Stimulated activated CD4-positive, alpha-beta T cell treated with anti-CD3 and anti-CD28 coated beads, Interleukin-4, amount 100 ng/mL, for 24 hours (primary cell): Measurements from ENCODE around the gene GABRD.
"Not testable (repeated sequence)": the region's sequence is repeated elsewhere in the genome, so short reads cannot be mapped to it uniquely, and the experiment has no call there.

Source experiments
- DNase-seq: peaks from one replicate; pipeline ENCODE4 v3.0.0-alpha.2; 2020

GABRD gene, protein sequence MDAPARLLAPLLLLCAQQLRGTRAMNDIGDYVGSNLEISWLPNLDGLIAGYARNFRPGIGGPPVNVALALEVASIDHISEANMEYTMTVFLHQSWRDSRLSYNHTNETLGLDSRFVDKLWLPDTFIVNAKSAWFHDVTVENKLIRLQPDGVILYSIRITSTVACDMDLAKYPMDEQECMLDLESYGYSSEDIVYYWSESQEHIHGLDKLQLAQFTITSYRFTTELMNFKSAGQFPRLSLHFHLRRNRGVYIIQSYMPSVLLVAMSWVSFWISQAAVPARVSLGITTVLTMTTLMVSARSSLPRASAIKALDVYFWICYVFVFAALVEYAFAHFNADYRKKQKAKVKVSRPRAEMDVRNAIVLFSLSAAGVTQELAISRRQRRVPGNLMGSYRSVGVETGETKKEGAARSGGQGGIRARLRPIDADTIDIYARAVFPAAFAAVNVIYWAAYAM

GRCh38 chr1:2019172-2019543, at the start of gene GABRD:
GABRD (plus strand) TSS chr1:2019345; CDS start chr1:2019424, 79 bp downstream.
- DNase-seq: no peak

DNA sequence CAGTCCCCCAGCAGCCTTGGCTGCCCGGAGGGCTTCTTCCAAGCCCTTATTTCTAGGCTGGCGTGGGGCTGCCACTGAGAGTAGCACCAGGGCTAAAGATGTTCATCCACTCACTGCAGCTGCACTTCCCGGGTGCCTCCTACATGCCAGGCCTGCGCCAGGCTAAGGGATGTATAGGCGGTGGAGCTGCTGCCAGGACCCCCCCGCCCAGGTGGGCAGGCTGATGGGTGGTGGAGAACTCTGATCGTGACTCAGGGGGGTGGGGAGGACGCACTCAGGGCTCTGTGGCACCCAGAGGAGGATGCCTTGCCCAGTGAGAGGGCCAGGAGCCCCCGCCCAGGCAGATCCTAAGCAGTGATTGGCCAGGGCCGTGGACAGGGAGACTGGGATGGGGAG, 49.6 kb upstream of the GABRD start:
- DNase-seq: no peak

DNA sequence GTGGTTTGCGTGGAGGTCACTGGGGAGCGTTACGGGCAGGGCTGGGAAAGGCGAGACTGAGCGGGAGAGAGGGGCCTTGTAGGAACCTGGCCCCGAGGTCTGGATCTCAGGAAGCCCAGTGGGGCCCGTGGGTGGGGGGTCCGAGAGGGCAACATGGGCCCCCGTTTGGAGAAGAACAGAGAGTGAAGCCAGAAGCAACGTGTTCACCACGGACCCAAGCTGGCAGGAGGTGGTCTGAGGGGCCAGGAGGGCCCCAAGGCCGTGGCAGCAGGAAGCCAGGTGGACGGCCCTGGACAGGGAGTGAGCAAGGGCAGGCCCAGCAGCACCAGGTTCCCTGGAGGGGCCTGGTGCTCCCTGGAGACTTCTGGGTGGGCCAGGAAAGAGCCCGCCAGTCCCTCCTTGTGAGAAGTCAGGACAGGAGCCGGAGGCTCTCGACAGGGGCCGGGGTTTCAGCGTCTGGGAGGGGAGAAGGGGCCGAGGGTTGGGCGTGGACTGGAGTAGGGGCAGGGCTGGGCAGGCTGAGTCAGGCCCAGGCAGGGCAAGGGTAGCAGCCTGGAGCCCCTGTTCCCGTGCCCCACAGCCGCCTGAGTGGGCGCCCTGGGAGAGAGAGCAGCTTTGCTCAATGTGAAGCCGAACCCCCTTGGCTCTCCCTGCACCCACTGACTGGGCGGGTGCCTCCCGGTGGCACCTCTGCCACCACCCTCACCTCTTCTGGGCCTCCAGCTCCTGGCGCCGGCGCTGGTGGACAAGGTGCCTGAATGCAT, 49.0 kb upstream of the GABRD start:
- DNase-seq: no peak

- no peak for DNase-seq
These were observed 48.1 kb upstream of the GABRD start for GRCh38 chr1:1971017-1971416.

DNA sequence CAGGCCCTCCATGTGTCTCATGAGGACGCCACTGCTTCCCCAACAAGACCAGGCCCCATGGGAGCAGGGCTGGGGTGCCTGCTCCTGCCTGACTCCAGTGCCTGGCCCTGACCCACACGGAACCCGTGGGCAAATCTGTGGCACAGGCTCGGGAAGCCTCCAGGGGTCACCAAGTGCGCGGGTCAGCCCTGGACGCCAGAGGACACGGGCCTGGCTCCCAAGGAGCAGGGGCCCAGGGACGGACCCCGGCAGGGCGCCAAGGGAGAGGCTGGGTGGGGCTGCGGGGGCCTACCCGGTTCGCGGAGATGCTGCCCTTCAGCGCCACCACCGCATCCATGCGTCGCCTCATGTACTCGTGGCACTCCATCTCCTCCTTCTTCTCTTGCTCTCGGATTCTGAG, 47.5 kb upstream of the GABRD start:
- DNase-seq: no peak

DNA sequence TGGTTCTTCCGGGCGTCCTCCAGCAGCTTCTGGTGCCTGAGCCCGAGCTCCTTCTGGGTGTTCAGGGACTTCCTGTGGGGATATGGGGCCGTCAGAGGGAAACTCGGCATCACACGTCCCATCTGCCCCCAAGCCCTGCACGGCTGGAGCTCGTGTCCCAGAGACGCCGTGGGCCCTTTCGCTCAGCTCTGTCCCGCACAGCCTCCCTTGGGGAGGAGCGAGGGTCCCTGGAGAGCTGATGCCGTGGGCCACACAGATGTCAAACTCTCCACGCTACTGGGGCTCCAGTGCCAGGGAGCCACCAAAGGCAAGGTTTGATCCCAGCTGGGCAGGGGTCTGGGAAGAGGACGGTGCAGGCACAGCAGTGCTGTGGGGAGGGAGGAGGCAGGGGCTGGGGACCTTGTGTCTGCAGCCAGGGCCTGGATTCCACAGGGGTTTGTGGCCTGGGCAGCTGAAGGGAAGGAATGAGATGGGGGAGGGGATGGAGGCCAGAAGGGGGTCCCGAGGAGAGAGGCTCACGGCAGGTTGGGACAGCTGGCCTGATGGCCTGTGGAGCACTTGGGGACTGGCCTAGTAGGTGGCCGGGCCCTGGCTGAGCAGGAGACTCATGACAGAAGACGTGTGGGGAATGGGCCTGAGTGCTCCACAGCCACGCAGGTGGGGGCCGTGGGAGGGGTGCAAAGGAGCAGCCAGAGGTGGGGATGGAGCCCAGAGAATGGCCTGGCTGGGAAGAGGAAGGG, 46.0 kb upstream of the GABRD start:
- DNase-seq: no peak

GRCh38 chr1:1973716-1974642, 45.2 kb upstream of the GABRD start:
- DNase-seq: no peak

- DNase-seq: no peak
These were observed 44.3 kb upstream of the GABRD start for GRCh38 chr1:1974834-1975233.

DNA sequence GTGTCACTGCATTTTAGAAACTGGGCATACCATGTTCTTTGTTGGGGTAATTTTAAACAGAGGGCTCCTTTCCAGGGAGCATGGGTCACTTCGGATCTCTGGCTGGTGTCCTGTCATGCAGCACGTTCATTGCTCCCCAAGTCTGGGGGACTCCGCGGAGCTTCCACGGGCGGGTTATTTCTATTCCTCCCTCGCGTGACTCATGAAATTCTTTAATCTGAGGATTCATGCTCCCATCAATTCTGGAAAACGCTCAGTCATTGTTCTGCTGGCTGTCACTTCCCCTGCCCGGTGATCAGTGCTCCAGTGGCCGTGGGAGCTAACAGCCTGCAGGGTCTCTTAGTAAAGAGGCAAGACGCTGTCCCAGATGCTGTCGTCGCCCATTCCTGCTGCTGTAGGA, 43.6 kb upstream of the GABRD start:
- DNase-seq: no peak

DNA sequence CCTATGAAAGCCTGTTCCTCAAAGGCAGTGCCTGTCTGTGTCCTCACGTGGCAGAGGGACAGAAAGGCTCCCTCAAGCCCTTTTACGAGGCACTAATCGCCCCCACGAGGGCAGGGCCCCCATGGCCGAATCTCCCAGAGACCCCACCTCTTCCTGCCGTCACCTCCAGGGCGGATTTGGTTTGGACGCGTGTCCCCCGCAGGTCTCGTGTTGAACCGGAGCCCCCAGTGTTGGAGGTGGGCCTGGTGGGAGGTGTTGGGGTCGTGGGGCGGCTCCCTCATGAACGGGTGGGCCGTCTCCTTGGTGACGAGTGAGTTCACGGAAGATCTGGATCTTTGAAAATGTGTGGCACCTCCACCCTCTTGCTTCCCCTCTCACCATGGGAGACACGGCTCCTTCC, 43.1 kb upstream of the GABRD start:
- no peak for DNase-seq

DNA sequence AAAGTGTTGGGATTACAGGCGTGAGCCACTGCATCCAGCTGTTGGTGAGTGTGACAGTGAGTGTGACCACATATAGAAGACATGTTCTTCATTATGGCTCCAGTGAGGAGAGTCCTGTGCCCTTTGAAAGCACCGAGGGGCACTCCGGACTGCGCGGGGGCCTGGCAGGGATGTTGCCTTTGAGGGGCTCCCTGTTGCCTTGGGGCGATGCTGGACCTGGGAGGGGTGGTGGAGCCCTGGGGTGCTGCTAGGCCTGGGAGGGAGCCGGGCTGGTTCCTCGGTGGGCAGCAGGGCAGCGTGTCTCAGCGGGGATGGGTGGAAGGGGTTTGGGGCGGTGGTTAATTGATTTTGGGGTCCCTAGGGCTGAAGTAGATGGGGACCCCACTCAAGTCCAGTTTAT, 41.0 kb upstream of the GABRD start:
- no peak for DNase-seq

- DNase-seq: not testable (repeated sequence)
These were observed 40.3 kb upstream of the GABRD start for GRCh38 chr1:1978690-1979481.

DNA sequence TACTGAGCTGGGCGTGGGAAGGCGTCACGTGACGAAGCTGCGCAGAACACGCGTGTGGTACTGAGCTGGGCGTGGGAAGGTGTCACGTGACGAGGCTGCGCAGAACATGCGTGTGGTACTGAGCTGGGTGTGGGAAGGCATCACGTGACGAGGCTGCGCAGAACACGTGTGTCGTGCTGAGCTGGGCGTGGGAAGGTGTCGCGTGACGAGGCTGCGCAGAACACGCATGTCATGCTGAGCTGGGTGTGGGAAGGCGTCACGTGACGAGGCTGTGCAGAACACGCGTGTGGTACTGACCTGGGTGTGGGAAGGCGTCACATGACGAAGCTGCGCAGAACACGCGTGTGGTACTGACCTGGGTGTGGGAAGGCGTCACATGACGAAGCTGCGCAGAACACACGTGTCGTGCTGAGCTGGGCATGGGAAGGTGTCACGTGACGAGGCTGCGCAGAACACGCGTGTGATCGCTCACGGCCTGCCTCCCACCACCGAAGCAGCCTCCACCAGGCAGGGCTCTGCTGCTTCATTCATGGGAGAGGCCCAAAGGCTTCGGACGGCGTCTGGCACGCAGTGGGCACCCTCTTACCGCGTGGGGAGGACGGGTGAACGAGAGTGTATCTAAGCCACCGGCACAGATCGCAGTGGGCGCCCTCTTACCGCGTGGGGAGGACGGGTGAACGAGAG, 39.5 kb upstream of the GABRD start:
- no peak for DNase-seq

DNA sequence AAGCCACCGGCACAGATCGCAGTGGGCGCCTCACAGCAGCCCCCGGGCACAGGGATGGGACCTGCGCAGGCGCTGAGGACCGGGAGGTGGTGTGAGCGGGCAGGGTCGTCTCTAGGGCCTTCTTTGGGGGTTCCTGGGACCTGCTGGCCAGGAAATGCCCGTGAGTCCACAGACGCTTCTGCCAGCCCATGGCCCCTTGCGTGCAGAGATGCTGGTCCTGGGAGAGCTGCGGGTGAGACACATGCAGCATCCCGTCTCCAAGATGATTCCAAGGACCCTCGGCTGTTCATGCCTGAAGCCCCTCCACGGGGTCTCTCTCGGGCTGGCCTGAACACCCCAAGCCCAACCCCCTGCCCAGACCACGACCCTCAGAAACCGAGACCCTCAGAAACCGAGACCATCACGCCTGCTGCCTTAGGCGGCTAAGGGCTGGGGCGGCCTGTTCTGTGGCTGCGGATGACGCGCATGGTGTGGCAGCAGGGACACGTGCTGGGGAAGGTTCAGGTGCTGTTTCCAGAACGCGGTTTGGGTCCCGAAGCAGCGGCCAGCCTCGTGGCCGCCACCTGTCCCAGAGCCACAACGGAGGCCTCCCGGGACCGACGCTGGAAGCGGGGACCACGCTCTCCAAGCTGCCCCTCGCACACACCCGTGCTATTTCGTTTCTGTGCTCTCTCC, 38.5 kb upstream of the GABRD start:
- DNase-seq: no peak

DNA sequence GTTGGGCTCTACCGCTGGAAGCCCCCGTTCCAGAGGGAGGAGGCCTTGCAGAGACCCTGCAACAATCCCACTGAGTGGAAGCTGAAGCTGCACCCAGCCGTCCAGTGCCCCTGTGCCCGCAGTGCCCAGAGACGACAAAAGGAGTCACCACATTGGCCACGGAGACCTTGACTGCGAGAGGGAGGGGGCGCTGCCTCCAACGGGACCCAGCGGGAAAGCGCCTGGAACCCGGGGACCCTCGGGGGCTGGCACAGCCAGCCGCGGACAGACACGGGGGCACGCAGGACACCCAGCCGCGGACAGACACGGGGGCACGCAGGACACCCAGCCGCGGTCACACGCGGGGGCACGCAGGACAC, 38.0 kb upstream of the GABRD start:
- no peak for DNase-seq

GRCh38 chr1:1981631-1982327, 37.4 kb upstream of the GABRD start:
- not testable (repeated sequence) for DNase-seq

- no peak for DNase-seq
These were observed 36.5 kb upstream of the GABRD start for GRCh38 chr1:1982379-1983232.

- DNase-seq: no peak
These were observed 34.5 kb upstream of the GABRD start for GRCh38 chr1:1984560-1985070.
